HepG2 (cell line): ENCODE results near the gene ZNF584. TPM values are rescaled to one million over a fixed set of nuclear protein-coding genes. Genes with fewer than 3 reads are reported as not detected.

Experiments used
- ATF7-NPFF ChIP-seq: sonication (generic); formaldehyde crosslinking; IDR thresholded peaks from 2 replicates; pipeline ENCODE4 v1.8.1; 2023; ENCODE audit warnings: mild to moderate bottlenecking, low read depth, missing genetic modification reagents, moderate library complexity
- BRCA1 ChIP-seq: sonication (generic); formaldehyde crosslinking; IDR thresholded peaks from 2 replicates; pipeline ENCODE4 v1.4.0; 2020; ENCODE audit warnings: missing genetic modification reagents
- DNMT3B ChIP-seq: conservative IDR thresholded peaks from 2 replicates; pipeline ENCODE4 v1.6.1; 2016; ENCODE audit warnings: missing biosample characterization, control low read depth
- GATAD1 ChIP-seq: IDR thresholded peaks from 2 replicates; pipeline ENCODE4 v1.6.1; 2016; ENCODE audit warnings: missing genetic modification reagents, missing compliant biosample characterization
- IRX3 ChIP-seq: sonication (generic); formaldehyde crosslinking; IDR thresholded peaks from 2 replicates; pipeline ENCODE4 v1.8.1; 2023; ENCODE audit warnings: mild to moderate bottlenecking, low read depth, missing genetic modification reagents, borderline replicate concordance
- ISX ChIP-seq: sonication (generic); formaldehyde crosslinking; conservative IDR thresholded peaks from 2 replicates; pipeline ENCODE4 v1.5.0; 2020; ENCODE audit warnings: missing genetic modification reagents
- NAIF1 ChIP-seq: sonication (generic); formaldehyde crosslinking; IDR thresholded peaks from 2 replicates; pipeline ENCODE4 v1.5.0; 2020; ENCODE audit warnings: mild to moderate bottlenecking, missing genetic modification reagents, borderline replicate concordance
- NFE2L1 ChIP-seq: sonication (generic); formaldehyde crosslinking; IDR thresholded peaks from 2 replicates; pipeline ENCODE4 v1.4.0; 2020; ENCODE audit warnings: missing genetic modification reagents, mild to moderate bottlenecking, borderline replicate concordance
- PBX2 ChIP-seq: IDR thresholded peaks from 2 replicates; pipeline ENCODE4 v1.6.1; 2016; ENCODE audit warnings: control low read depth
- POLR2AphosphoS5 ChIP-seq: IDR thresholded peaks from 2 replicates; pipeline ENCODE4 v1.6.1; 2012; ENCODE audit warnings: low read depth, low read length
- REXO4 ChIP-seq: sonication (generic); formaldehyde crosslinking; IDR thresholded peaks from 2 replicates; pipeline ENCODE4 v1.8.0; 2022; ENCODE audit warnings: missing genetic modification reagents, mild to moderate bottlenecking, borderline replicate concordance
- SP1 ChIP-seq, 2 experiments: fragments of 450-650 bp in 1 of 2; sonication (generic) in 1 of 2; formaldehyde crosslinking in 1 of 2; IDR thresholded peaks; 2 replicates each; pipeline versions ENCODE4 v1.4.0 to v1.6.1; 2016 to 2020; ENCODE audit warnings: missing genetic modification reagents in 1 of 2
- SP5 ChIP-seq: IDR thresholded peaks from 2 replicates; pipeline ENCODE4 v1.6.1; 2016; ENCODE audit warnings: low read depth, borderline replicate concordance
- SRY ChIP-seq: sonication (generic); formaldehyde crosslinking; IDR thresholded peaks from 2 replicates; pipeline ENCODE4 v1.8.0; 2022; ENCODE audit warnings: mild to moderate bottlenecking, missing genetic modification reagents
- SYNCRIP ChIP-seq: fragments of 200-400 bp; formaldehyde crosslinking; IDR thresholded peaks from 2 replicates; pipeline ENCODE4 v1.6.1; 2018; ENCODE audit warnings: mild to moderate bottlenecking, low read depth, low read length; ENCODE audit not compliant: insufficient read depth
- TRIM24 ChIP-seq: sonication (generic); formaldehyde crosslinking; IDR thresholded peaks from 2 replicates; pipeline ENCODE4 v1.8.0; 2022; ENCODE audit warnings: mild to moderate bottlenecking, missing genetic modification reagents
- ZKSCAN8 ChIP-seq: IDR thresholded peaks from 2 replicates; pipeline ENCODE4 v1.6.1; 2016; ENCODE audit warnings: borderline replicate concordance, missing genetic modification reagents, missing compliant biosample characterization
- ZMAT3 ChIP-seq: sonication (generic); formaldehyde crosslinking; conservative IDR thresholded peaks from 2 replicates; pipeline ENCODE4 v1.7.0; 2021; ENCODE audit warnings: missing genetic modification reagents
- ZNF101 ChIP-seq: sonication (generic); formaldehyde crosslinking; IDR thresholded peaks from 2 replicates; pipeline ENCODE4 v1.4.0; 2020; ENCODE audit warnings: mild to moderate bottlenecking, low read depth, missing genetic modification reagents, borderline replicate concordance
- ZNF207 ChIP-seq: fragments of 450-650 bp; IDR thresholded peaks from 2 replicates; pipeline ENCODE4 v1.6.1; 2016; ENCODE audit warnings: antibody characterized with exemption, borderline replicate concordance
- ZNF256 ChIP-seq: sonication (generic); formaldehyde crosslinking; conservative IDR thresholded peaks from 2 replicates; pipeline ENCODE4 v1.4.0; 2020; ENCODE audit warnings: missing genetic modification reagents
- ZNF543 ChIP-seq: sonication (generic); formaldehyde crosslinking; IDR thresholded peaks from 2 replicates; pipeline ENCODE4 v1.4.0; 2020; ENCODE audit warnings: mild to moderate bottlenecking, missing genetic modification reagents
- ZNF567 ChIP-seq: sonication (generic); formaldehyde crosslinking; IDR thresholded peaks from 2 replicates; pipeline ENCODE4 v1.8.1; 2023; ENCODE audit warnings: mild to moderate bottlenecking, missing genetic modification reagents, borderline replicate concordance
- ZSCAN22 ChIP-seq: sonication (generic); formaldehyde crosslinking; IDR thresholded peaks from 2 replicates; pipeline ENCODE4 v1.4.0; 2020; ENCODE audit warnings: mild to moderate bottlenecking, missing genetic modification reagents
- polyA plus RNA-seq, 8 experiments: library from polyadenylated mRNA; depleted of rRNA in 3 of 8; stranded (reverse) in 7 of 8; unstranded in 1 of 8; fragments of >200 nt; fragmentation: Illumina TruSeq in 4 of 8; extraction: Trizol in 4 of 8; gene quantifications; 2 replicates each; pipeline versions ENCODE4 v1.2.1 to v1.2.3, GENCODE V29; 2011 to 2016; ENCODE audit warnings: low read depth in 4 of 8, missing spikeins in 1 of 8, mixed read lengths in 1 of 8; ENCODE audit not compliant: insufficient read depth in 1 of 8
- total RNA-seq, 5 experiments: library from RNA; depleted of rRNA; stranded (reverse); fragments of >200 nt; fragmentation: Illumina TruSeq; extraction: Trizol; gene quantifications; 2 replicates each; pipeline ENCODE4 v1.2.3, GENCODE V29; 2016; ENCODE audit warnings: low read depth in 1 of 5
- TF ChIP-seq, protein P1 (sequence below): sonication (generic); formaldehyde crosslinking; IDR thresholded peaks from 2 replicates; pipeline ENCODE4 v1.5.0; 2020; ENCODE audit warnings: missing genetic modification reagents, mild to moderate bottlenecking, borderline replicate concordance
- TF ChIP-seq, protein P2 (sequence below): sonication (generic); formaldehyde crosslinking; IDR thresholded peaks from 2 replicates; pipeline ENCODE4 v1.8.1; 2023; ENCODE audit warnings: missing genetic modification reagents, mild to moderate bottlenecking, borderline replicate concordance

The ZNF584 gene
- total and polyA plus RNA-seq, 2 of the 13 experiments (the other 11 are each of a cell fraction or from before 2014, with no cell fraction given) = 2.4 to 7.0 TPM

- TF ChIP-seq ZKSCAN8 (no peak), SRY (CRISPR knock-in tag) (no peak; the same call in 1 of the 2 replicates), ZNF567 (CRISPR knock-in tag) (no peak), TRIM24 (no peak), ISX (no peak), ZNF256 (no peak), BRCA1 (no peak), POLR2AphosphoS5 (peak; percentile 45), REXO4 (CRISPR knock-in tag) (no peak), ZNF101 (CRISPR knock-in tag) (no peak), ATF7-NPFF (CRISPR knock-in tag) (no peak; the same call in 1 of the 2 replicates), DNMT3B (CRISPR knock-in tag) (no peak), GATAD1 (CRISPR knock-in tag) (peak; percentile 86), ZSCAN22 (CRISPR knock-in tag) (no peak), ZMAT3 (CRISPR knock-in tag) (no peak; the same call in 1 of the 2 replicates), ZNF543 (CRISPR knock-in tag) (0 out of 2 replicates have a peak, but pooled peaks have one; percentile 47), PBX2 (no peak), SP1 (IDR thresholded peaks at IDR 0.05) (no peak), SP1 (CRISPR knock-in tag; IDR thresholded peaks at IDR 0.05) (peak; percentile 63), SP5 (CRISPR knock-in tag) (peak; percentile 57; the same call in 1 of the 2 replicates), NFE2L1 (CRISPR knock-in tag) (no peak), NAIF1 (CRISPR knock-in tag) (peak; percentile 40; the same call in 1 of the 2 replicates), ZNF207 (no peak), SYNCRIP (no peak), IRX3 (CRISPR knock-in tag) (no peak)
- TF ChIP-seq, protein P1, sequence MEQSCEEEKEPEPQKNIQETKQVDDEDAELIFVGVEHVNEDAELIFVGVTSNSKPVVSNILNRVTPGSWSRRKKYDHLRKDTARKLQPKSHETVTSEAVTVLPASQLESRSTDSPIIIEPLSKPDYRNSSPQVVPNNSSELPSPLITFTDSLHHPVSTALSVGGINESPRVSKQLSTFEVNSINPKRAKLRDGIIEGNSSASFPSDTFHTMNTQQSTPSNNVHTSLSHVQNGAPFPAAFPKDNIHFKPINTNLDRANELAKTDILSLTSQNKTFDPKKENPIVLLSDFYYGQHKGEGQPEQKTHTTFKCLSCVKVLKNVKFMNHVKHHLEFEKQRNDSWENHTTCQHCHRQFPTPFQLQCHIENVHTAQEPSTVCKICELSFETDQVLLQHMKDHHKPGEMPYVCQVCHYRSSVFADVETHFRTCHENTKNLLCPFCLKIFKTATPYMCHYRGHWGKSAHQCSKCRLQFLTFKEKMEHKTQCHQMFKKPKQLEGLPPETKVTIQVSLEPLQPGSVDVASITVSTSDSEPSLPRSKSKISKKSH (CRISPR knock-in tag) = no peak; the same call in 1 of the 2 replicates
- TF ChIP-seq, protein P2, sequence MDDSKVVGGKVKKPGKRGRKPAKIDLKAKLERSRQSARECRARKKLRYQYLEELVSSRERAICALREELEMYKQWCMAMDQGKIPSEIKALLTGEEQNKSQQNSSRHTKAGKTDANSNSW (CRISPR knock-in tag) = no peak; the same call in 1 of the 2 replicates
These were observed 58.5 kb downstream of the ZNF584 start, which contains the start of gene ZNF324 (continued) for GRCh38 chr19:58466760-58467589.
